ENCODE results near the gene SS18L1. TPM values are rescaled to one million over a fixed set of nuclear protein-coding genes. Genes with fewer than 3 reads are reported as not detected.

The SS18L1 gene
- total and polyA plus RNA-seq, 8 donors: 5.5 to 34.8 (median 9.3) TPM

DNA sequence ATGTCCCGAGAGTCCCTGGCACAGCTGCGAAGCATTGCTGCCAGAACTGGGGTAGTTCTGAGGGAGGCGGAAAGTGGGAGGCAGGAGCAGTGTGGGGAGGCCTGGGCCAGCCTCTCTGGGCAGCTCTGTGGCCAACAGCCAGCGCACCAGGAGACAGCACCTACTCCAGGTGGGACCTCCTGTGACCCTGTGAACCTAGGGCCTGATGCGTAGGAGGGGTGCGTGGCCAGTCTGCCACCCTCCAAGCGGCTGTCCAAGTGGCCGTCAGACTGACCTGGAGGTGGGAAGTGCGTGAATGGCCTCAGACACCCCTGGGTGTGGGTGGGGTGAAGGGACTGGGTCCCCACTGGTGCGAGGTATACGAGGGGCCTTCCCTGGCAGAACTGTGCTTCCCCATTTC is 15.5 kb downstream of the SS18L1 start:
- Histone ChIP-seq H3K27me3 (no peaks in the 10 kb centered on the region), H3K36me3 (peaks cover 34 to 76% (median 75%) of the 10 kb centered on the region in 4 donors), H3K4me1 (peaks cover 0 to 20% (median 16%) of the 10 kb centered on the region in 4 donors), H3K4me3 (no peak overlapping the region), H3K9me3 (no peaks in the 10 kb centered on the region), H3K27ac (no peak overlapping the region)
- no peak for DNase-seq
- intact Hi-C loops (cut with DNase I; ENCODE audit: low total_unique reads): no loop called here
- WGBS, 5 donors: 87 to 96% (median 90%) methylated on average over 8 to 11 of the region's 11 CpGs
- TF ChIP-seq POLR2A (IDR thresholded peaks at IDR 0.05): no peak

DNA sequence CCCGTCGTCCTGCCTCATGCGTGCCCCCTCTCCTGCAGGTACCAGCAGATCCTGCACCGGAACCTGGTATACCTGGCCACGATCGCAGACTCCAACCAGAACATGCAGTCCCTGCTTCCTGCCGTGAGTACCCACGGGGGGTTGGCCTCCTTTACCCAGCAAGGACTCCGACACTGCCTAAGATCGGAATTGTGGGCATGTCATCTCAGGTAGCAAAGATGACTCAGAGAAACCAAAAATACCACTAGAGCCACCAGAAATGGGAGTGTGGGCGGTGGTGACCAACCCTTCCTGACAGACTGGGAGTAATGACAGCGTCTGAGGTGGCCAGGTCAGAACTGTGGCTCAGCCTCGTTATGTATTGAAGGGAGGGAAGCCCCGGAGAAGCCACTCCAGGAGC is 16.3 kb downstream of the SS18L1 start:
- Histone ChIP-seq H3K36me3 (peaks cover 42 to 76% (median 75%) of the 10 kb centered on the region in 4 donors), H3K27me3 (no peaks in the 10 kb centered on the region), H3K4me3 (no peak overlapping the region), H3K9me3 (no peaks in the 10 kb centered on the region), H3K4me1 (peaks cover 0 to 20% (median 16%) of the 10 kb centered on the region in 4 donors), H3K27ac (no peak overlapping the region)
- intact Hi-C loops (cut with DNase I; ENCODE audit: low total_unique reads): no loop called here
- TF ChIP-seq, protein P1, sequence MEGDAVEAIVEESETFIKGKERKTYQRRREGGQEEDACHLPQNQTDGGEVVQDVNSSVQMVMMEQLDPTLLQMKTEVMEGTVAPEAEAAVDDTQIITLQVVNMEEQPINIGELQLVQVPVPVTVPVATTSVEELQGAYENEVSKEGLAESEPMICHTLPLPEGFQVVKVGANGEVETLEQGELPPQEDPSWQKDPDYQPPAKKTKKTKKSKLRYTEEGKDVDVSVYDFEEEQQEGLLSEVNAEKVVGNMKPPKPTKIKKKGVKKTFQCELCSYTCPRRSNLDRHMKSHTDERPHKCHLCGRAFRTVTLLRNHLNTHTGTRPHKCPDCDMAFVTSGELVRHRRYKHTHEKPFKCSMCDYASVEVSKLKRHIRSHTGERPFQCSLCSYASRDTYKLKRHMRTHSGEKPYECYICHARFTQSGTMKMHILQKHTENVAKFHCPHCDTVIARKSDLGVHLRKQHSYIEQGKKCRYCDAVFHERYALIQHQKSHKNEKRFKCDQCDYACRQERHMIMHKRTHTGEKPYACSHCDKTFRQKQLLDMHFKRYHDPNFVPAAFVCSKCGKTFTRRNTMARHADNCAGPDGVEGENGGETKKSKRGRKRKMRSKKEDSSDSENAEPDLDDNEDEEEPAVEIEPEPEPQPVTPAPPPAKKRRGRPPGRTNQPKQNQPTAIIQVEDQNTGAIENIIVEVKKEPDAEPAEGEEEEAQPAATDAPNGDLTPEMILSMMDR (IDR thresholded peaks at IDR 0.05): no peak
- DNase-seq: no peak
- 75 to 85% (median 82%) methylated on average over 12 to 14 of the region's 14 CpGs for WGBS, 5 donors

DNA sequence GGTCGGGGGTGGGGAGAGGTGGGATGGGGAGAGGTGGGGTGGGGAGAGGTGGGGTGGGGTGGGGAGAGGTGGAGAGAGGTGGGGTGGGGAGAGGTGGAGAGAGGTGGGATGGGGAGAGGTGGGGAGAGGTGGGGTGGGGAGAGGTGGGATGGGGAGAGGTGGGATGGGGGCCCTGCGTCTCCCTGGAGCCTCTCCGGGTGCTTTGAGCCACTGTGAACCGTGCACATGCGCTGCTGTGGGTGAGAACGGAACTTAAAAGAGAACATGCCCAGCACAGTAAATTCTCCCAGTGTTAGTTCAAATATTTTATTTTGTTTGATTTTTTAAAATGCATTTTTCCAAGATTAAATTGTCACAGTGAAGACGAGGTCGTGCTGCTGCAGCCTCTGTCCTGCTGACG is 16.7 kb downstream of the SS18L1 start:
- Histone ChIP-seq H3K27me3 (no peaks in the 10 kb centered on the region), H3K4me3 (no peak overlapping the region), H3K4me1 (peaks cover 0 to 20% (median 16%) of the 10 kb centered on the region in 4 donors), H3K27ac (no peak overlapping the region), H3K9me3 (no peaks in the 10 kb centered on the region), H3K36me3 (peaks cover 46 to 77% (median 75%) of the 10 kb centered on the region in 4 donors)
- WGBS, 5 donors: 89 to 94% (median 93%) methylated on average over 8 to 9 of the region's 9 CpGs
- TF ChIP-seq POLR2A (IDR thresholded peaks at IDR 0.05) (no peak), EP300 (IDR thresholded peaks at IDR 0.05) (no peak), POLR2AphosphoS5 (IDR thresholded peaks at IDR 0.05) (no peak)
- TF ChIP-seq, protein P1 (IDR thresholded peaks at IDR 0.05): no peak
- intact Hi-C loops (cut with DNase I; ENCODE audit: low total_unique reads): no loop called here
- no peak for DNase-seq

DNA sequence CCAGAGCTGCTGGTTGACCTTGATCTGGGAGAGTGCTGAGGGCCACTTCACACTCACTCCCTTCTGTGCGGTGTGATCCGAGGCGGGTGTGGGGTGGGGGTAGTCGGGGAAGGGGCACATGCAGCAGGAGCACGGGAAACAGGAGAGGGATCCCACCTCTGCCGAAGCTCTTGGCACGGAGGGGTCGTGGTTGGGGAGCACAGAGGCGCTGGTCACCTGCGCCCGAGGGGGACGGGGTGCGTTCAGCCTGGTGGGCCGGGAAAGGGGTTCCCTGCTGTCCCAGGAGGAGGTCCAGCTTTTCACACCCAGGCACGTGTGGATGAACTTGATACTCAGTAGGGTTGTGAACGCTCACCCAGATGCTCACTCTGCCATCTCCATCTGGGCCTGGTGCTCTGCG is 17.3 kb downstream of the SS18L1 start:
- no peak for DNase-seq
- Histone ChIP-seq H3K27ac (no peak overlapping the region), H3K4me3 (no peak overlapping the region), H3K27me3 (no peaks in the 10 kb centered on the region), H3K36me3 (peaks cover 52 to 79% (median 75%) of the 10 kb centered on the region in 4 donors), H3K9me3 (no peaks in the 10 kb centered on the region), H3K4me1 (peaks cover 0 to 19% (median 16%) of the 10 kb centered on the region in 4 donors)
- TF ChIP-seq POLR2A (IDR thresholded peaks at IDR 0.05) (no peak), EP300 (IDR thresholded peaks at IDR 0.05) (no peak), POLR2AphosphoS5 (IDR thresholded peaks at IDR 0.05) (no peak)
- TF ChIP-seq, protein P1 (IDR thresholded peaks at IDR 0.05): no peak
- intact Hi-C loops (cut with DNase I; ENCODE audit: low total_unique reads): no loop called here
- WGBS, 5 donors: 93 to 96% (median 94%) methylated on average over 16 to 17 of the region's 17 CpGs

DNA sequence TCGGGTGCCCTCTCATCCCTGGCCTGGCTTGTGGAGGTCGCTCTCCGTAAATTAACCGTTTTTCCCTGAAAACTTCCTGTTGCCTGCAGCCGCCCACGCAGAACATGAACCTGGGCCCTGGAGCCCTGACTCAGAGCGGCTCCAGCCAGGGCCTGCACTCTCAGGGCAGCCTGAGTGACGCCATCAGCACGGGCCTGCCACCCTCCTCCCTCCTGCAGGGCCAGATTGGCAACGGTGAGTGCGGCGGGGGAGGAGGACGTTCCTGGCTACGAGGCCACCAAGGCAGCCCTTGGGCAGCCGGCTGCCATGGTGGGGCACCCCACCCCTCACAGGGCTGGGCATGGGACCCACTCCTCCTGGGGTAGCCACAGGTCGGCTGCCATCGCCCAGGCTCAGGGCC is 17.8 kb downstream of the SS18L1 start:
- intact Hi-C loops (cut with DNase I; ENCODE audit: low total_unique reads): no loop called here
- H3K27me3 ChIP-seq: no peaks in the 10 kb centered on the region
- peaks cover 56 to 83% (median 78%) of the 10 kb centered on the region in 4 donors for H3K36me3 ChIP-seq
- no peak for TF ChIP-seq EP300 (IDR thresholded peaks at IDR 0.05)
- TF ChIP-seq, protein P1 (IDR thresholded peaks at IDR 0.05): no peak
- TF ChIP-seq POLR2AphosphoS5 (IDR thresholded peaks at IDR 0.05): no peak
- no peak for TF ChIP-seq POLR2A (IDR thresholded peaks at IDR 0.05)
- no peak overlapping the region for H3K27ac ChIP-seq
- no peaks in the 10 kb centered on the region for H3K9me3 ChIP-seq
- 76 to 91% (median 87%) methylated on average over 9 to 17 of the region's 17 CpGs for WGBS, 5 donors
- no peak overlapping the region for H3K4me3 ChIP-seq
- H3K4me1 ChIP-seq: peaks cover 0 to 14% (median 12%) of the 10 kb centered on the region in 4 donors
- DNase-seq: no peak
